HG03520 (cell line): ENCODE data around the gene NAGPA.

Experiments used
- ATAC-seq: cut with Tn5 transposase; IDR thresholded peaks from one replicate; pipeline ENCODE4 v1.9.1; 2021; ENCODE audit warnings: mild to moderate bottlenecking, moderate library complexity; ENCODE audit not compliant: unreplicated experiment

Gene NAGPA

GRCh38 chr16:4979164-4979563, 54.6 kb downstream of the NAGPA start:
- no peak for ATAC-seq

- ATAC-seq = no peak
These were observed 57.1 kb downstream of the NAGPA start for GRCh38 chr16:4976611-4977145.

DNA sequence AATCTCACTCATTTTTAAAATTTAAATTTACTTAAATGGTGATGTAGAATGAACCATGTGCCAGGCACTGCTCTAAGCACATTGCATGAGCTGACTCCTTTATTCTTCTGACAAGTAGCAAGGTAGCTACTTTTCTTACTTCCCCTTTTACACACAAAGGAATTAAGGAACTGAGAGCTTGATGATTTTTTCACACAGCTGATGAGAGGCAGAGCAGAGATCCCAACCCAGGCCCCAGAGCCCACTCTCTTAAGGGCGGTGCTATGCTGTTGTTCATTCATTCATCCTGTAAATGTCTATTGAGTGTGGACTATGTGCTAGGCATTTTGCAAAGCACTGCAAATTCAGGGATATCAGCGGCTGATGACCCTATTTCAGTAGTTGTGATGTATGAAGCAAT, 57.7 kb downstream of the NAGPA start:
- peak; percentile 95 for ATAC-seq
